ENCODE measurements around the gene TUBGCP3. TPM values are rescaled to one million over a fixed set of nuclear protein-coding genes. Genes with fewer than 3 reads are reported as not detected.

TUBGCP3 gene
- total RNA-seq, 1 experiment from 2014 or later, result 37.3 TPM

- Histone ChIP-seq H2AFZ (ENCODE audit: low read length) (no peak overlapping the region), H2BK15ac (ENCODE audit: low read depth, low read length) (no peak overlapping the region), H3K14ac (ENCODE audit: insufficient read depth, low read length) (no peak overlapping the region), H3K9me3 (ENCODE audit: control insufficient read depth, low read depth, low read length) (no peaks in the 10 kb centered on the region), H3K18ac (ENCODE audit: insufficient read length, low read depth, low read length) (no peak overlapping the region), H2AK5ac (ENCODE audit: insufficient read length, low read length) (no peak overlapping the region), H3K9ac (ENCODE audit: extremely low read depth, insufficient read length, low read length) (no peak overlapping the region), H3K79me2 (ENCODE audit: insufficient read depth, low read length) (no peaks in the 10 kb centered on the region), H2BK5ac (ENCODE audit: insufficient read length, low read length) (no peak overlapping the region), H3K27ac (ENCODE audit: insufficient read length, low read depth, low read length) (no peak overlapping the region), H3K4ac (ENCODE audit: low read depth, low read length) (no peak overlapping the region), H3K56ac (ENCODE audit: insufficient read length, low read depth, low read length) (no peak overlapping the region), H4K91ac (ENCODE audit: insufficient read length, low read depth, low read length) (no peak overlapping the region), H4K20me1 (ENCODE audit: control insufficient read depth, insufficient read depth, insufficient read length) (no peaks in the 10 kb centered on the region), H3T11ph (ENCODE audit: low read length) (no peak overlapping the region), H3K23me2 (ENCODE audit: insufficient read length, low read depth, low read length, poor library complexity, severe bottlenecking) (no peaks in the 10 kb centered on the region), H3K23ac (ENCODE audit: insufficient read length, low read depth, low read length) (no peak overlapping the region), H3K27me3 (ENCODE audit: insufficient read depth, low read length) (no peaks in the 10 kb centered on the region), H2BK20ac (ENCODE audit: low read depth, low read length, poor library complexity, severe bottlenecking) (no peak overlapping the region), H3K4me2 (ENCODE audit: insufficient read depth, insufficient read length, low read length) (no peak overlapping the region), H2BK120ac (ENCODE audit: low read depth, low read length, poor library complexity, severe bottlenecking) (no peak overlapping the region), H2BK12ac (ENCODE audit: insufficient read length, low read depth, low read length) (no peak overlapping the region), H3K4me1 (ENCODE audit: insufficient read depth, low read length) (no peaks in the 10 kb centered on the region), H4K5ac (ENCODE audit: insufficient read length, low read depth, low read length) (no peak overlapping the region), H4K8ac (replicated peaks; ENCODE audit: insufficient read length, low read depth, low read length) (no peak overlapping the region), H3K79me1 (ENCODE audit: insufficient read depth, low read depth, low read length, poor library complexity, severe bottlenecking) (no peaks in the 10 kb centered on the region)
- Mint-ChIP-seq H3K27me3 (ENCODE audit: low read depth) (peaks cover 51% of the 10 kb centered on the region), H3K36me3 (ENCODE audit: insufficient read depth in 1 of 3, low read depth in 3 of 3) (no peaks in the 10 kb centered on the region), H3K9me3 (no peaks in the 10 kb centered on the region), H3K27ac (peak overlapping the region in 1 of 3 experiments; percentile 94; a peak in 1 of 7 replicates), H3K4me1 (no peaks in the 10 kb centered on the region), H3K4me3 (no peak overlapping the region)
- no CpG with 5 or more reads among the region's 11 CpGs for WGBS (ENCODE audit: extremely low coverage, insufficient read length, low lambda C conversion rate)
- DNase-seq, result no peak
- no peak for TF ChIP-seq CTCF (conservative IDR thresholded peaks at IDR 0.05)
Observed at GRCh38 chr13:112627161-112627560, 39.2 kb upstream of the TUBGCP3 start.

All from H9 (cell line).